ENCODE results near the gene SPTBN5.

DNA sequence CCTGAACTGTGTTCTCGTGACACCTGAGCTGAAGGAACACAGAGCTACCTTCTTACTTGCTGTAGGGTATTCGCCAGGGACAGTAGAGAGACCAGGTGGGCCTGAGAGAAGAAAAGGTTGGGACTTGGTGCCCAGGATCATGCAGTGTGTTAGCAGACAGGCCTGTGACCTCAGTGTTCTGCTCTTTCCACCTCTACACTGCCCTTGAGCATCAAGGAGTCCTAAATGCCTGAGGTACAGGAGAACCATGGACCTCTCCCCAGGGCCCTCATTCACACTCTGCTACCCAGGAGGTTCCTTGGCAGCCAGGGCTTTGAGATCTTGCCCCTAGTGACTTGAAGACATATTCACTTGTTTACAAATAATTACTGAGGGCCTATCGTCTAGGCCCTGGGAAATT, 88.1 kb downstream of the SPTBN5 start:
- TF ChIP-seq, protein P1, sequence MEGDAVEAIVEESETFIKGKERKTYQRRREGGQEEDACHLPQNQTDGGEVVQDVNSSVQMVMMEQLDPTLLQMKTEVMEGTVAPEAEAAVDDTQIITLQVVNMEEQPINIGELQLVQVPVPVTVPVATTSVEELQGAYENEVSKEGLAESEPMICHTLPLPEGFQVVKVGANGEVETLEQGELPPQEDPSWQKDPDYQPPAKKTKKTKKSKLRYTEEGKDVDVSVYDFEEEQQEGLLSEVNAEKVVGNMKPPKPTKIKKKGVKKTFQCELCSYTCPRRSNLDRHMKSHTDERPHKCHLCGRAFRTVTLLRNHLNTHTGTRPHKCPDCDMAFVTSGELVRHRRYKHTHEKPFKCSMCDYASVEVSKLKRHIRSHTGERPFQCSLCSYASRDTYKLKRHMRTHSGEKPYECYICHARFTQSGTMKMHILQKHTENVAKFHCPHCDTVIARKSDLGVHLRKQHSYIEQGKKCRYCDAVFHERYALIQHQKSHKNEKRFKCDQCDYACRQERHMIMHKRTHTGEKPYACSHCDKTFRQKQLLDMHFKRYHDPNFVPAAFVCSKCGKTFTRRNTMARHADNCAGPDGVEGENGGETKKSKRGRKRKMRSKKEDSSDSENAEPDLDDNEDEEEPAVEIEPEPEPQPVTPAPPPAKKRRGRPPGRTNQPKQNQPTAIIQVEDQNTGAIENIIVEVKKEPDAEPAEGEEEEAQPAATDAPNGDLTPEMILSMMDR (IDR thresholded peaks at IDR 0.05) = no peak
- TF ChIP-seq ZFX (IDR thresholded peaks at IDR 0.05; ENCODE audit: borderline replicate concordance) = no peak
